Calu3 (cell line): ENCODE results near the gene WDR31. TPM values are rescaled to one million over a fixed set of nuclear protein-coding genes. Genes with fewer than 3 reads are reported as not detected.

ENCODE experiments used
- BruUV-seq: library from RNA; stranded (reverse); fragments of 400-500 nt; replicated peaks from 2 replicates; lab custom pipeline; 2021; lab: Mats Ljungman, UMichigan
- CTCF ChIA-PET: fragments of 300-600 bp; sonication (Branson Sonifier 250); formaldehyde crosslinking; loops from one replicate; lab custom pipeline; 2022; ENCODE audit warnings: antibody characterized with exemption; lab: Charles Lee
- DNase-seq: peaks from one replicate; pipeline ENCODE4 v3.0.0; 2022
- H3K27ac Mint-ChIP-seq: one replicate; pipeline ENCODE4 v1.8.0; 2022; ENCODE audit warnings: mixed read lengths; ENCODE audit not compliant: unreplicated experiment
- H3K27me3 Mint-ChIP-seq: one replicate; pipeline ENCODE4 v1.8.0; 2022; ENCODE audit warnings: mixed read lengths; ENCODE audit not compliant: unreplicated experiment
- H3K36me3 Mint-ChIP-seq: one replicate; pipeline ENCODE4 v1.8.0; 2022; ENCODE audit warnings: mild to moderate bottlenecking, moderate library complexity, mixed read lengths; ENCODE audit not compliant: insufficient read depth, unreplicated experiment
- H3K4me1 Mint-ChIP-seq: one replicate; pipeline ENCODE4 v1.8.0; 2022; ENCODE audit warnings: mild to moderate bottlenecking, low read depth, mixed read lengths; ENCODE audit not compliant: unreplicated experiment
- H3K4me3 Mint-ChIP-seq: one replicate; pipeline ENCODE4 v1.8.0; 2022; ENCODE audit warnings: mild to moderate bottlenecking, low read depth, moderate library complexity, mixed read lengths; ENCODE audit not compliant: unreplicated experiment
- H3K9me3 Mint-ChIP-seq: one replicate; pipeline ENCODE4 v1.8.0; 2022; ENCODE audit warnings: low read depth, mixed read lengths; ENCODE audit not compliant: unreplicated experiment
- intact Hi-C: fragments of 100-400 bp; cut with micrococcal nuclease; formaldehyde crosslinking; loops from one replicate; pipeline ENCODE4 v1.10.0; 2022; ENCODE audit not compliant: unreplicated experiment
- total RNA-seq: library from RNA; stranded (reverse); gene quantifications from 2 replicates; pipeline ENCODE4 v1.2.3, GENCODE V29; 2022
- TF ChIP-seq, protein P1 (sequence below): fragments of 200-600 bp; IDR thresholded peaks from one replicate; pipeline ENCODE4 v1.8.0; 2022; ENCODE audit warnings: antibody characterized with exemption; ENCODE audit not compliant: unreplicated experiment

WDR31 gene
- total RNA-seq, 1 experiment from 2014 or later, result 3.1 TPM

DNA sequence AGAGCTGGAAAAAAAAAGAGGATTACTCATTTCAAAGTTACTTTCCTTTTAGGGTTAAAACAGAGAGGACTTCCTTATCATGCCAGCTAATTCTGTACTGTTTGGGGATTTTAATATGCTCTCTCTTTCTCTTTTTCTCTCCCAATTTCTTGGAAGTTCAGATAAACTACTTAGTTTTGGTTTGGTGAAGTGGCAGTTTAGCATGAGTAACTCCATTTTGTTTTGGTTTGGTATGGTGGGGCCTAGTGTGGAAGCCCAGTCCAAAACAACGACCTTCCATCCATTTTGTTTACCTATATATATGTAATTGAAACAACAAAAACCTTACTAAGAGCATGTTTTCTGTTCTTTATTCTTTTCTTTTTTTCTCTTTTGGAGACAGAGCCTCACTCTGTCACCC is 5.6 kb upstream of the WDR31 start:
- H3K36me3 Mint-ChIP-seq, result peaks cover 19% of the 10 kb centered on the region
- H3K27me3 Mint-ChIP-seq, result no peaks in the 10 kb centered on the region
- no peak for DNase-seq
- CTCF ChIA-PET, result no interaction called here
- peaks cover 36% of the 10 kb centered on the region for H3K4me1 Mint-ChIP-seq
- no peak overlapping the region for H3K4me3 Mint-ChIP-seq
- intact Hi-C loops, result no loop called here
- TF ChIP-seq, protein P1, sequence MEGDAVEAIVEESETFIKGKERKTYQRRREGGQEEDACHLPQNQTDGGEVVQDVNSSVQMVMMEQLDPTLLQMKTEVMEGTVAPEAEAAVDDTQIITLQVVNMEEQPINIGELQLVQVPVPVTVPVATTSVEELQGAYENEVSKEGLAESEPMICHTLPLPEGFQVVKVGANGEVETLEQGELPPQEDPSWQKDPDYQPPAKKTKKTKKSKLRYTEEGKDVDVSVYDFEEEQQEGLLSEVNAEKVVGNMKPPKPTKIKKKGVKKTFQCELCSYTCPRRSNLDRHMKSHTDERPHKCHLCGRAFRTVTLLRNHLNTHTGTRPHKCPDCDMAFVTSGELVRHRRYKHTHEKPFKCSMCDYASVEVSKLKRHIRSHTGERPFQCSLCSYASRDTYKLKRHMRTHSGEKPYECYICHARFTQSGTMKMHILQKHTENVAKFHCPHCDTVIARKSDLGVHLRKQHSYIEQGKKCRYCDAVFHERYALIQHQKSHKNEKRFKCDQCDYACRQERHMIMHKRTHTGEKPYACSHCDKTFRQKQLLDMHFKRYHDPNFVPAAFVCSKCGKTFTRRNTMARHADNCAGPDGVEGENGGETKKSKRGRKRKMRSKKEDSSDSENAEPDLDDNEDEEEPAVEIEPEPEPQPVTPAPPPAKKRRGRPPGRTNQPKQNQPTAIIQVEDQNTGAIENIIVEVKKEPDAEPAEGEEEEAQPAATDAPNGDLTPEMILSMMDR, result no peak
- BruUV-seq, result no TSS peak
- H3K27ac Mint-ChIP-seq, result no peak overlapping the region
- no peaks in the 10 kb centered on the region for H3K9me3 Mint-ChIP-seq

DNA sequence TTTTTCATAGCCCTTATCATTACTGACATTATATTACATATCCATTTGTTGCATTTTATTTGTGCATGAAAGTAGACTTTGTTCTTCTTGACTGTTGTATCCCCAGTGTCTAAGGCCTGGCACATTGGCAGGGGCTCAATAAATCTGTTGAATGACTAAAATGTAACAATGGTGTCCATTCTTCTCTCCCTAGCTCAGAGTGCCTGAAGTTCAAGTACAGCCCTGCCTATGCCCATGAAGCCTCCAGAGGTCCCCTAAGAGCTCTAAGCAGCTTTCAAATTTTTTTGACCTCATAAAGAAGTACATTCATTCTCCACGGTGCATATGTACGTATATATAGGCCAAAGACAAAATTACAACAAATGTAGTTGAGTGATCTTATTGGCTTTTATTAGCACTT is 5.1 kb upstream of the WDR31 start:
- no peak for DNase-seq
- Mint-ChIP-seq H3K27ac (no peak overlapping the region), H3K4me3 (no peak overlapping the region), H3K36me3 (peaks cover 18% of the 10 kb centered on the region), H3K4me1 (peaks cover 33% of the 10 kb centered on the region), H3K27me3 (no peaks in the 10 kb centered on the region), H3K9me3 (no peaks in the 10 kb centered on the region)
- TF ChIP-seq, protein P1, result no peak
- no TSS peak for BruUV-seq
- intact Hi-C loops, result no loop called here
- CTCF ChIA-PET, result no interaction called here

DNA sequence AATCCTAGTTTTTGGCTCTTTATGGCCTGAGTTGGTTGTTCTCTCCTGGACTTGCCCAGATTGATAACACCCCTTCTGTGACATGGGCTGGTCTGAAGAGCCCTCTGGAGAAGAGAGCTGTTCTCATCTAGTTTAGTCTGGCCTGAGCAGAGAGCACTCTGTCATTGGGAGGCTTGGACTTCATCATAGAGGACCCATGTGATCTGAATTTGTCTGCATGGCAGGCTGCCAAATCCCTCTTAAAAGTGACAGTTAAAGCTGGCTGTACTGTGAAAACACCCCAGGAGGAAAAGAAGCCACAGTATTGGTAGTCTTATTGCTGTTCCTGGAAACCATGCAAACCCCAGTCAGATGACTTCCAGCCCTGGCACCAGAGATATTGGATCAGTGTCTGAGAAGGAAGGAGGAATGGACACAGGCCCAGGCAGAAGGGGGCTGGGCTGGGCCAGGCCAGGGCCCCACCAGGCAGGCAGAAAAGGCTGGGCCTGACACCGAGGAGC is 3.7 kb upstream of the WDR31 start:
- Mint-ChIP-seq H3K4me3 (no peak overlapping the region), H3K4me1 (peaks cover 42% of the 10 kb centered on the region), H3K27ac (no peak overlapping the region), H3K9me3 (no peaks in the 10 kb centered on the region), H3K36me3 (peaks cover 21% of the 10 kb centered on the region), H3K27me3 (no peaks in the 10 kb centered on the region)
- CTCF ChIA-PET, result no interaction called here
- TF ChIP-seq, protein P1, result no peak
- BruUV-seq, result no TSS peak
- intact Hi-C loops, result loop anchor here (5.0 kb wide), 2 partner anchors 44 to 59 kb away; partner anchors contain the start of gene ALAD
- peak; percentile 25 for DNase-seq

DNA sequence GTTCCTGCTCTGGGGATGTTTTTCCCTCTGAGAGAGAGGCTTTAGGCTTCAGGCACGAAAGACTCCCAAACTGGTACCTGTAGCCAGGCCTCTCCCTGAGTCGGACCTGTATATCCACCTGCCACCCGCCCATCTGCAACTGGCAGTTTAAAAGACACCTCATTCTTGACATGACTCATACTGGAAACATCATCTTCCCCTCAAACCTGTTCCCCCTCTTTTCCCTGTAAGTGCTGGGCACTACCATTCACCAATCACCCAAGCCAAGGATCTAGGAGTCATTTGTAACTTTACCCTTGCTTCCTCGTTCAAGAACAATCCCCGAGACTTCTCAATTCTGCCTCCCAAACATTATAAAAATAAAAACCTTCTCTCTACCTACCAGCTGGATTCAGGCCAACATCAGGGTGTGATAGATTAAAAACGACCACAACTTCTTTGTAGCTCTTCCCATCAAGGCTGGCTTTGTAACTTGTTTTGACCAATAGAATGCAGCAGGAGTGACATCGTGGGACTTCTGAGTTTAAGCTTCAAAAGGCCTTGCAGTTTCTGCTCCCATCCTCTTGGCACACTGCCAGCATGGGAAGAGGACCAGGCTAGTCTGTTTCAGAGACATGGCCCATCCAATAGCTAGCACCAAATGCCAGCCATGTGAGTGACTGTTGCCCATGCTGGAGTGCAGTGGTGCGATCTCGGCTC is 1.8 kb upstream of the WDR31 start:
- DNase-seq, result peak; percentile 69
- no TSS peak for BruUV-seq
- no peaks in the 10 kb centered on the region for H3K27me3 Mint-ChIP-seq
- CTCF ChIA-PET, result interaction anchor here (0.8 to 1.3 kb wide), 2 partner anchors 24 to 59 kb away, joined by 3 to 6 read pairs; partner anchors contain the start of gene ALAD
- intact Hi-C loops, result loop anchor here (5.0 kb wide), 2 partner anchors 45 to 60 kb away; partner anchors contain the start of gene ALAD
- TF ChIP-seq, protein P1, result no peak
- peak overlapping the region; percentile 86 for H3K27ac Mint-ChIP-seq
- peak overlapping the region; percentile 25 for H3K4me3 Mint-ChIP-seq
- H3K9me3 Mint-ChIP-seq, result no peaks in the 10 kb centered on the region
- H3K4me1 Mint-ChIP-seq, result peaks cover 44% of the 10 kb centered on the region
- H3K36me3 Mint-ChIP-seq, result peaks cover 21% of the 10 kb centered on the region
